Omental fat pad (tissue), 4 donors: Measurements from ENCODE around the gene DRAP1. TPM values are rescaled to one million over a fixed set of nuclear protein-coding genes. Genes with fewer than 3 reads are reported as not detected.
"Not testable (repeated sequence)": the region's sequence is repeated elsewhere in the genome, so short reads cannot be mapped to it uniquely, and the experiment has no call there.

ENCODE experiments used
- ATAC-seq: fragments of 150-250 bp; one replicate; pipeline ENCODE4 v1.9.1; 2016; ENCODE audit warnings: mild to moderate bottlenecking, moderate library complexity; ENCODE audit not compliant: low FRiP score
- DNase-seq: peaks from one replicate; pipeline ENCODE4 v3.0.0-alpha.2; 2019; ENCODE audit warnings: low spot score
- CTCF ChIP-seq, 3 donors: fragments of 450-650 bp; IDR thresholded peaks; one replicate each; pipeline ENCODE4 v1.5.1; 2016 to 2017; ENCODE audit warnings: antibody characterized with exemption in 3 of 3, mild to moderate bottlenecking in 3 of 3, moderate library complexity in 2 of 3
- total RNA-seq, 4 donors: library from RNA; depleted of rRNA; stranded (reverse); fragments of >200 nt; gene quantifications; one replicate each; pipeline ENCODE4 v1.1.0, GENCODE V29; 2016

Gene DRAP1
- total RNA-seq, 4 donors from 2014 or later, result 53.0 to 88.6 (median 72.5) TPM

- DNase-seq (no peak), ATAC-seq (no peak)
- no peak for TF ChIP-seq CTCF (IDR thresholded peaks at IDR 0.05)
These were observed 25.0 kb downstream of the DRAP1 start for GRCh38 chr11:65944191-65944590.

DNA sequence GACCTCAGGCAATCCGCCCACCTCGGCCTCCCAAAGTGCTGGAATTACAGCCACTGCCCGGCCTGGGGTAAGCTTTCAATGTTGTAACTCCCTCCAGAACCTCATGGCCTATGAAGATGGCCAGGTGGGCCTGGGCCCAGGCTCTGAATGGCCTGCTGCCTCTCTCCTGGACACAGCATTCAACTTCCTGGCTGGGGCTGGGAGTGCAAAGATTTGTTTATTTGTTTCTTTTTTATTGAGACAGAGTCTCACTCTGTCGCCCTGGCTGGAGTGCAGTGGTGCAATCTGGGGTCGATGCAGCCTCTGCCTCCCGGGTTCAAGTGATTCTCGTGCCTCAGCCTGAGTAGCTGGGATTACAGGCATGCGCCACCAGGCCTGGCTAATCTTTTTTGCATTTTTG lies 25.5 kb downstream of the DRAP1 start:
- no peak for TF ChIP-seq CTCF (IDR thresholded peaks at IDR 0.05)
- DNase-seq (no peak), ATAC-seq (no peak)

DNA sequence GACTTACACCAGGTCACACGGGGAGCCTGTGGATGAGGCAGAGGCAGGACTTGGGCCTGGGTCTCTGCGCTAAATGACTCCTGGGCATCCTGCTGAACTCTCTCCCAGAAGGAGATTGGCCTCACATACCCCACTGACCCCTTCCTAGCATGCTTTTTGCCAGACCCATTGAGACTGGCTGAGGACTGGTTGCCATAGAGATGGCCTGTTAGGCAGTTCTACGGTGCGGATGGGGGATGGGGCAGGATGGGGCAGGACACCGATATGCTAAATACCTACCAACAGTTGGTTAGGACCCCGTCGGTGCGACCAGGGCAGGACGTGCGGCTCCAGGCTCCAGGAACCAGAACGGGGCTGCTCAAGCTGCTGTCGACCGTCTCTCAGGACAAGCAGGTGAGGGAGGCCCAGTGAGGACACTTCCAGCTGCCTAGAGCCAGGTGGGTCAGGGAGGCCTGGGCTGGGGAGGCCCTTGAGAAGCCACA lies 26.2 kb downstream of the DRAP1 start, which contains the start of gene TSGA10IP:
TSS of gene TSGA10IP (plus strand) at position 51 of the 482 bp plus-strand sequence. CDS start at position 247, 196 bp downstream.
- TF ChIP-seq CTCF (IDR thresholded peaks at IDR 0.05), result no peak
- DNase-seq, result no peak
- no peak for ATAC-seq

GRCh38 chr11:65945941-65946558 lies 26.8 kb downstream of the DRAP1 start:
- DNase-seq (no peak), ATAC-seq (no peak)
- TF ChIP-seq CTCF (IDR thresholded peaks at IDR 0.05), result no peak

- DNase-seq, result no peak
- ATAC-seq, result no peak
- no peak for TF ChIP-seq CTCF (IDR thresholded peaks at IDR 0.05)
These were observed 27.4 kb downstream of the DRAP1 start for GRCh38 chr11:65946655-65947054.

GRCh38 chr11:65947133-65947532 lies 27.9 kb downstream of the DRAP1 start:
- no peak for ATAC-seq
- no peak for DNase-seq
- no peak for TF ChIP-seq CTCF (IDR thresholded peaks at IDR 0.05)

GRCh38 chr11:65947603-65948125 lies 28.4 kb downstream of the DRAP1 start:
- no peak for TF ChIP-seq CTCF (IDR thresholded peaks at IDR 0.05)
- no peak for DNase-seq
- ATAC-seq, result no peak

DNA sequence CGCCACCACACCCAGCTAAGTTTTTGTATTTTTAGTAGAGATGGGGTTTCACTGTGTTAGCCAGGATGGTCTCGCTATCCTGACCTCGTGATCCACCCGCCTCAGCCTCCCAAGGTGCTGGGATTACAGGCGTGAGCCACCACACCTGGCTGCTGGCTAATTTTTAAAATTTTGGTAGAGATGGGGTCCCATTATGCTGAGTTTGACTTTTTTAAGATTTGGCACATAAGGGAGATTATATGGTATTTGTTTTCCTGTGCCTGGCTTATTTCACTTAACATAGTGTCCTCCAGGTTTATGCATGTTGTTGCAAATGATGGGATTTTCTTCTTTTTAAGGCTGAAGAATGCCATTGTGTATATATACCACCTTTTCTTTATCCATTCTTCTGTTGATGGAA lies 31.5 kb downstream of the DRAP1 start:
- not testable (repeated sequence) for ATAC-seq

DNA sequence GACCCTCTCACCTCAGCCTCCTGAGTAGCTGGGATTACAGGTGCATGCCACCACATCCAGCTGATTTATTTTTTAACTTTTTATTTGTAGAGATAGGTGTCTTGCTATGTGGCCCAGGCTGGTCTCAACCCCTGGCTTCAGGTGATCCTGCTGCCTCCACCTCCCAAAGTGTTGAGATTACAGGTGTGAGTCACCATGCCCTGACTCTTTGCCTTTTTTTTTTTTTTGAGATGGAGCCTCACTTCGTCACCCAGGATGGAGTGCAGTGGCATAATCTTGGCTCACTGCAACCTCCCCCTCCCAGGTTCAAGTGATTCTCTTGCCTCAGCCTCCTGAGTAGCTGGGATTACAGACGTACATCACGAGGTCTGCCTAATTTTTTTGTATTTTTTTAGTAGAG lies 32.4 kb downstream of the DRAP1 start:
- not testable (repeated sequence) for DNase-seq, ATAC-seq

More for the DNA sequence above, 31.5 kb downstream of the DRAP1 start:
- not testable (repeated sequence) for DNase-seq
